ENCODE data around the gene APEX2.
"Not testable (repeated sequence)": the region's sequence is repeated elsewhere in the genome, so short reads cannot be mapped to it uniquely, and the experiment has no call there.

APEX2 gene

GRCh38 chrX:54999717-55000598 is at the start of gene APEX2:
APEX2 (plus strand) TSS chrX:55000363; CDS start chrX:55000423, 60 bp downstream.
- FAIRE-seq: peak; percentile 65

GRCh38 chrX:54950730-54951375 is 49.3 kb upstream of the APEX2 start:
- no peak for FAIRE-seq

DNA sequence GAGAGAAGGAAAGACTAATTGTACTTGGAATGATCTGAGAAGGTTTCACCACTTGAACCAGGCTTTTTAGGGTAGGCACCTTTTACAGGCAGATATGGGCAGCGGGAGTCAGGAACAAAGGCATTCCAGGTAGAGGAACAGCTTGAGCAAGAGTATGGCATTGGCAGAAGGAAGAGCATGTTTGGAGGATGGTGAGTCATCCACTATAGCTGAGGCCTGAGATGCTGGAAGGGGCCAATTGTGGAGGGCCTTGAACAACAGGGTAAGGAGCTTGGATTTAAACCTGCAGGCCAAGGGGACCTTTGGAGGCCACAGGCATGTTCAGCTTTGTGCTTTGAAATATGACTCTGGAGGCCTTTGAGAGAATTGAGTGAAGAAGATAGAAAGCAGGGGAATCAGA is 38.4 kb upstream of the APEX2 start:
- no peak for FAIRE-seq

GRCh38 chrX:54964766-54965497 is 35.2 kb upstream of the APEX2 start:
- no peak for FAIRE-seq

GRCh38 chrX:54977387-54977786 is 22.8 kb upstream of the APEX2 start:
- FAIRE-seq: no peak

DNA sequence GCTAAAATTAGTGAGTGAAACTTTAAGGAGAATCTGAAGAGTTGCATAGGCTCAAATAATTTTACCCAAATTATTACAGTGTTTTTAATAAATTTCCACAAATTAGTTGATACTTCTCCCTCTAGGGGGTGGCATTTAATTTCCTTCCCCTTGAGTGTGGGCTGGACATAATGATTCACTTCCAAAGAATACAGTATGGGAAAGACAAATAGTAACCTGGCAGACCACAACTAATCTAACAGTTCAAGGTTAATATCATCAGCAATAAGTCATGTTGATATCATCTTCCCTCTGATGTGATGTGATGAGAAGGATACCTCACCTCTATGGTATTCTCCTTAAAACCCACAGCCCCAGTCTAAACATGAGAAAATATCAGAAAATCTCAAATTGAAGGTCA is 21.7 kb upstream of the APEX2 start:
- FAIRE-seq: no peak

DNA sequence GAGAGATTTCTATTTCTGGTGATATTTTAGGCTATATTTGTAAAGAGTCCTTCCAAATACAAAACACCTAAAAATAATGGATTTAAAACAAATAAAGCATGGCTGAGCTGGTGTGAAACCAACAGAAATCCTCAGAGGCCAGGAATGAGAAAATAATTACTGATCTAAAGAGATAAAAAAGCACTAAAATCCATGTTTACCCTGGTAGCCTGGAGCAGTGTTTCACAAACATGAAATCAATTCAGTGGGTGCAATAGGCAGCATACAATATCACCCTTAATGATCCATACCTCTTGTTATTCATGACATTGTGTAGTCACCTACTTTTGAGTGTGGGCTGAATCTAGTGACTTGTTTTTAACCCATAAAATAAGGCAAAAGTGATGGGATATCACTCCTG is 20.7 kb upstream of the APEX2 start:
- FAIRE-seq: no peak

DNA sequence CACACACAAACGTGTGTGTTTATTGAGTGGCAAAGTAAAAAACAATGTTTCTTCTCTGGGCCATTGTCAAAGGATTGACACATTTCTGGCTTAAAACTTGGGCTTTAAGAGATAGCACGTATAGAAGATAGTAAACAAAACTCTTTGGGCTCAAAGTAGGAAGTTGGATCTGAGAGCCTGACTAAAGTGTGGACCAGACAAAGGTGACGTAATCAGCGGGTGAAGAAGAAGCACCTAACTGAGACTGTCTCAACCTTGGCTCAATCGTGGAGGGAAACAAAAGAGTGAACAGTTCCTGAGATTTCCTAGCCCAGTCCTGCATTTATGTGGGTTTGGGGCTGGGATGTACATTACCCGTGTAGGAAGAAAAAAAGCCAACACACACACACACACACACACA is 19.8 kb upstream of the APEX2 start:
- no peak for FAIRE-seq

DNA sequence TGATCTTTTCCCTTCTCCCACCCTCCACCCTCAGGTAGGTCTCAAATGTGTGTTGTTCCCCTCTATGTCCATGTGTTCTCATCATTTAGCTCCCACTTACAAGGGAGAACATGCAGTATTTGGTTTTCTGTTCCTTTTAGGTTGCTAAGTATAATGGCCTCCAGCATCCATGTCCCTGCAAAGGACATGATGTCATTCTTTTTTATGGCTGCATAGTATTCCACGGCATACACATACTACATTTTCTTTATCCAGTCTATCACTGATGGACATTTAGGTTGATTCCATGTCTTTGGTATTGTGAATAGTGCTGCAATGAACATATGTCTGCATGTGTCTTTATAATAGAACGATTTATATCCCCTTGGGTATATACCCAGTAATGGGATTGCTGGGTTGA is 16.9 kb upstream of the APEX2 start:
- FAIRE-seq: not testable (repeated sequence)

- no peak for FAIRE-seq
Measured at GRCh38 chrX:54991706-54992105, 8.5 kb upstream of the APEX2 start.

DNA sequence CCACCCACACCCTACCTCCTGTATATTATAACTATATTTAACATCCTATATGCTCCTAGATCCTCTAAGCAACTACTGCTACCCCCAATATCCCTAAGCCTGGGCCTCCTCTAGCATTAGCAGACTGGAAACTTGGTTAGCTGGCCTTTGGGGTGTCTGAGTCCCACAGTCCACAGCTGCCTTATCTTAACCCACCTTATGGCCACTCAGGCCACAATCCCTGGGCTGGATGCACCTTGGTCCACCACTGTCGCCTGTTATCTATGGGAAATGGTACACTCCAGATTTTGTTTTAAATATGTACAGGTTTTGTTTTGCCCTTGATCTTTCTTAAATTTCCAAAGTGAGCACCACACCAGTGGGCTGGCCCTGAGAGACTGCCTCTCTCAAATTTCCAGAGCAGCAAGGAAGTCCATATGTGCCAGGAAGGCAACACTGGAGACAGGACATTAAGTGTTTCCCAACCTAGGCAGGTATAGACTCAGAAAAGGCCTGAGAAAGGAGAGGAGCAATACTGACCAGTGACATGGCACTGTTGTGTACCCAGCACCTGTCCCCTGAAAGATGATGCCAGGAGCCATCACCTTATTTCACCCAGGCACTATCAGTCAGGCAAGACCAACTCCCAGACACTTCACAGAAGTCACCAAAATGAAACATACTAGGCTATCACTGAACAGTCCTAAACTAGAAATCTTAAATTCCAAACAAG is 7.1 kb upstream of the APEX2 start:
- FAIRE-seq: no peak

DNA sequence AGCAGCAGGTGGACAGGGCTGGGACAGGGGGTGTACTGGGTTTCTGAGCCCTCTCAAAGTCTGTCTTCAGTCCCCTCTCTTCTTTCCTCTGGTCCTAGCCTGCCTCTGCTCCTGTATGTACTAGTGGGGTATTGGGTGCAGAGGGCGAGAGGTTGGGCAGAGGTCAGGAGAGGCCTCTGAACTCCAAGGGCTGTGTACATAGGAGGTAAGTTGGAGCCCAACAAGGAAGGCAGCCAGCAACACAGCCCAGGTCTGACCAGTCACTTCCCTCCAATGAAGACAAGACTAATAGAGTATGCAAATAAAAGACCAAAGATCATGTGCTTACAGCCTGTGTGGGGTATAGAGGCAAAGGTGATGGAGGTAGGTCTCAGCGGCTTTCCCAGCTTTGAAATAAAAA is 6.1 kb upstream of the APEX2 start, which contains the start of gene PFKFB1:
TSS of gene PFKFB1 (minus strand) at position 90 of the 400 bp plus-strand sequence. CDS start 181 bp downstream, outside the sequence.
- no peak for FAIRE-seq

DNA sequence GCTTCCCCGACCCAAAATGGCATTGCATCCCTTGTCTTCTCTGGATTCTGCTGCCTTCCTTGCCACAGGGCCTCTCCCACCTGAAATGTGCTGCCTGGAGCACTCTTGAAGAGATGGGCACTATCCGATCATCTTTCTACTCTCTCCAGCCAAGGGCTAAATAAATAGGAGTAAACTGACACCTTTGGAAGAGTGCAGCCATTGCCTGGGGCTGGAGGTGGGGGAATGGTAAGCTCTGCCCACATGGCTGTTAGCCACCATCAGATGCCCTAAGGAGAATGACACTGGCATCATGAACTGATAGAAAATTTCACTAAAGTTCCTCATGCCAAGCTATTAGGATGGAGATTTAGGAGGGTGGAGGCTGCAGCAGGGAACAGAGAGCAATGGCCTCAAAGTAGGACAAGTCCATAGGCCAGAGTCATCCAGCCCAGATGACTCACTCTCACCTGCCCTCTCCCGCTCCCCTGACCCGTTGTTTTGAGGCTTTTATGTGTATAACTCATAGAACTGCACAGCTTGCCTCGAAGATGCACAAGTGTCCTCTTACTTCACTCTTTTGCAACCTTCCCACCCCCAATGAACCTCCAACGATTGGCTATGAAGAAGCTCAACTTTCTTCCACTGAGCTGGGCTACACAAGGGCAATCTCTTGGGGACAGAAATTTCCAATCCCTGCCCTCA is 5.4 kb upstream of the APEX2 start:
- FAIRE-seq: no peak

GRCh38 chrX:54995621-54996020 is 4.5 kb upstream of the APEX2 start:
- no peak for FAIRE-seq

GRCh38 chrX:55004231-55004630 is 4.1 kb downstream of the APEX2 start:
- no peak for FAIRE-seq

DNA sequence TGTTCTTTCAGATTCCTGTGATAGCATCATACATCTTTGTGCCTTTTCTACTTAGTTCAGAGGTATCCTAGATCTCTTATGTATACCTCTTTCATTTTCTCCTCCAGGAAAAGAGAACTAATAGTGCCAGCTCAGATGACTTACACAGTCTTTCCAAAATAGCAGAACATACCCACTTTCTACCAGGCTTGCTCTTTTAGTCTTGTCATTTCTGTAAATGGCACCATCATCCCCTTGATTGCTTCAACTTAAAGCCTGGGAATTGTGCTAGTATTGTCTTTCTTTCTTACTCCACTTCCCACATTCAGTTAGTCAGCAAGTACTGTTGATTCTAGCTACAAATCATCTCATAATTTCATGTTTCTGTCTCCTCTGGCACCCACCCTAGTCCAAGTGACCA is 5.1 kb downstream of the APEX2 start:
- no peak for FAIRE-seq

GRCh38 chrX:55006827-55007621 is 6.9 kb downstream of the APEX2 start:
- no peak for FAIRE-seq

DNA sequence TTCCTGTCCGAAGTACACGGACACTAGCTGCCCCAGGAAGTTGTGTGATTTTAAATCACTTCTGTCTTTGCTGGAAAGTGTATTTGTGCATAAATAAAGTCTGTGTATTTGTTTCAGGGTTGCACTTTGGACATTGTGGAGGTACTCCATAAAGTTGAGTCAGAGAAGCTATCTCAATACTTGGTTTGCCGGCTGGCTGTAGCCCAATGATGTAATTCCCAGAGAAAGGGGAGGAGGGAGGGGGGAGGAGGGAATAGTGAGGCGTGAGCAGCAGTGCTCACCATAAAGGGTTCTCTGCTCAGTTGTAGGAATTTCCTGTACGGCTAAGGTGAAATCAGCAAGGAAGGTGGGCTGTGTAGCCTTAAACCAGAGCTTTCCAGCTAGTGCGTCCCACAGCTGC is 7.5 kb downstream of the APEX2 start:
- FAIRE-seq: no peak

GRCh38 chrX:55008571-55009358 is 8.6 kb downstream of the APEX2 start:
- no peak for FAIRE-seq

- no peak for FAIRE-seq
Measured at GRCh38 chrX:55011294-55011693, 11.1 kb downstream of the APEX2 start.

Measured in endometrium (tissue), 2 donors.